HCT116 (cell line): ENCODE measurements around the gene TATDN2. TPM values are rescaled to one million over a fixed set of nuclear protein-coding genes. Genes with fewer than 3 reads are reported as not detected.

Experiments
- ATAC-seq: fragments of 200-7000 bp; cut with Tn5 transposase; 2 replicates; pipeline ENCODE4 v1.9.1; 2020; ENCODE audit warnings: mild to moderate bottlenecking, moderate library complexity
- BruUV-seq: library from RNA; stranded (reverse); fragments of 400-500 nt; replicated peaks from 2 replicates; lab custom pipeline; 2021; lab: Mats Ljungman, UMichigan
- CTCF ChIA-PET: fragments of 300-600 bp; sonication (Branson Sonifier 250); formaldehyde crosslinking; loops from one replicate; lab custom pipeline; 2021; ENCODE audit warnings: antibody characterized with exemption; lab: Charles Lee
- POLR2A ChIA-PET: fragments of 300-600, 350-600 bp; sonication (Branson Sonifier 250); formaldehyde crosslinking; loops from one replicate; lab custom pipeline; 2021; ENCODE audit warnings: antibody characterized with exemption; lab: Charles Lee
- RAD21 ChIA-PET, 2 experiments: fragments of 300-600 bp; sonication (Branson Sonifier 250); formaldehyde crosslinking; loops; one replicate each; lab custom pipeline; 2023; ENCODE audit warnings: low total read pairs in 2 of 2; ENCODE audit not compliant: uncharacterized antibody in 2 of 2, unreplicated experiment in 2 of 2, low non-redundant PET in 1 of 2; lab: Charles Lee
- DNase-seq: peaks from one replicate; pipeline ENCODE4 v3.0.0-alpha.2; 2010; ENCODE audit warnings: low read depth, low spot score
- H2AFZ ChIP-seq: fragments of 200-600 bp; shearing (Covaris generic), sonication (generic); 2 replicates; pipeline ENCODE4 v1.6.1; 2017; ENCODE audit warnings: low read depth, mixed run types, mixed read lengths, antibody characterized with exemption, low read length; ENCODE audit not compliant: poor library complexity, severe bottlenecking
- H3K27ac ChIP-seq: 2 replicates; pipeline ENCODE4 v1.5.1; 2012; ENCODE audit warnings: low read depth, low read length
- H3K27me3 ChIP-seq: fragments of 200-600 bp; sonication (generic); 2 replicates; pipeline ENCODE4 v1.6.1; 2016; ENCODE audit warnings: mixed run types, low read length, mixed read lengths; ENCODE audit not compliant: insufficient read depth
- H3K36me3 ChIP-seq, 2 experiments: fragments of 200-500 bp in 1 of 2; fragments of 200-600 bp in 1 of 2; sonication (Bioruptor generic) in 1 of 2; sonication (generic) in 1 of 2; 2 replicates each; pipeline versions ENCODE4 v1.5.1 to v1.6.1; 2014 to 2016; ENCODE audit warnings: low read length in 2 of 2, inconsistent platforms in 1 of 2, mixed read lengths in 1 of 2, mixed run types in 1 of 2; ENCODE audit not compliant: insufficient read depth in 2 of 2, control insufficient read depth in 1 of 2
- H3K4me1 ChIP-seq, 2 experiments: fragments of 200-600 bp in 1 of 2; sonication (generic) in 1 of 2; 2 replicates each; pipeline versions ENCODE4 v1.5.1 to v1.6.1; 2012 to 2017; ENCODE audit warnings: low read length in 2 of 2, inconsistent platforms in 1 of 2, mild to moderate bottlenecking in 1 of 2, mixed read lengths in 1 of 2, mixed run types in 1 of 2, moderate library complexity in 1 of 2; ENCODE audit not compliant: insufficient read depth in 2 of 2, control insufficient read depth in 1 of 2
- H3K4me2 ChIP-seq: fragments of 200-600 bp; sonication (generic); 2 replicates; pipeline ENCODE4 v1.6.1; 2017; ENCODE audit warnings: mixed run types, low read length, mixed read lengths
- H3K4me3 ChIP-seq, 2 experiments: fragments of 200-600 bp in 1 of 2; sonication (generic) in 1 of 2; replicated peaks in 1 of 2; 2 replicates each; pipeline ENCODE4 v1.5.1; 2011 to 2016; ENCODE audit warnings: low read length in 2 of 2, control low read depth in 1 of 2, low read depth in 1 of 2, mild to moderate bottlenecking in 1 of 2, mixed read lengths in 1 of 2, mixed run types in 1 of 2
- H3K79me2 ChIP-seq: fragments of 200-600 bp; sonication (generic); 2 replicates; pipeline ENCODE4 v1.6.1; 2017; ENCODE audit warnings: mild to moderate bottlenecking, mixed run types, low read length, moderate library complexity, mixed read lengths; ENCODE audit not compliant: insufficient read depth
- H3K9ac ChIP-seq: fragments of 200-600 bp; sonication (generic); 2 replicates; pipeline ENCODE4 v1.6.1; 2016; ENCODE audit warnings: low read length, mixed read lengths
- H3K9me2 ChIP-seq: fragments of 200-600 bp; sonication (generic), shearing (Covaris generic); 2 replicates; pipeline ENCODE4 v1.6.1; 2017; ENCODE audit warnings: mixed run types, mild to moderate bottlenecking, moderate library complexity; ENCODE audit not compliant: insufficient read depth
- H3K9me3 ChIP-seq, 2 experiments: fragments of 200-500 bp in 1 of 2; fragments of 200-600 bp in 1 of 2; sonication (Bioruptor generic) in 1 of 2; sonication (generic) in 1 of 2; 2 replicates each; pipeline ENCODE4 v1.6.1; 2014 to 2017; ENCODE audit warnings: low read length in 2 of 2, mixed read lengths in 2 of 2, inconsistent platforms in 1 of 2, low read depth in 1 of 2, mild to moderate bottlenecking in 1 of 2, mixed run types in 1 of 2, moderate library complexity in 1 of 2; ENCODE audit not compliant: control insufficient read depth in 1 of 2, insufficient read depth in 1 of 2
- H4K20me1 ChIP-seq: fragments of 200-600 bp; sonication (generic), shearing (Covaris generic); 2 replicates; pipeline ENCODE4 v1.6.1; 2017; ENCODE audit warnings: mixed run types, mild to moderate bottlenecking, moderate library complexity; ENCODE audit not compliant: insufficient read depth
- CEBPB ChIP-seq: IDR thresholded peaks from 2 replicates; pipeline ENCODE4 v1.6.1; 2012; ENCODE audit warnings: low read depth
- ELF1 ChIP-seq: IDR thresholded peaks from 2 replicates; pipeline ENCODE4 v1.6.1; 2012; ENCODE audit warnings: low read depth, borderline replicate concordance
- FOSL1 ChIP-seq: IDR thresholded peaks from 2 replicates; pipeline ENCODE4 v1.6.1; 2012; ENCODE audit warnings: low read depth
- MAX ChIP-seq: IDR thresholded peaks from 2 replicates; pipeline ENCODE4 v1.6.1; 2012
- ZBTB33 ChIP-seq: IDR thresholded peaks from 2 replicates; pipeline ENCODE4 v1.6.1; 2011; ENCODE audit warnings: mild to moderate bottlenecking, low read length, moderate library complexity; ENCODE audit not compliant: insufficient replicate concordance; ENCODE audit errors: extremely low read depth
- intact Hi-C: fragments of 100-400 bp; cut with micrococcal nuclease; formaldehyde crosslinking; loops from 2 replicates; pipeline ENCODE4 v1.10.0; 2022
- total RNA-seq: library from RNA; stranded (reverse); gene quantifications from one replicate; pipeline ENCODE4 v1.2.1, GENCODE V29; 2021; ENCODE audit not compliant: unreplicated experiment

Gene TATDN2
- total RNA-seq, 1 experiment from 2014 or later = 26.8 TPM

DNA sequence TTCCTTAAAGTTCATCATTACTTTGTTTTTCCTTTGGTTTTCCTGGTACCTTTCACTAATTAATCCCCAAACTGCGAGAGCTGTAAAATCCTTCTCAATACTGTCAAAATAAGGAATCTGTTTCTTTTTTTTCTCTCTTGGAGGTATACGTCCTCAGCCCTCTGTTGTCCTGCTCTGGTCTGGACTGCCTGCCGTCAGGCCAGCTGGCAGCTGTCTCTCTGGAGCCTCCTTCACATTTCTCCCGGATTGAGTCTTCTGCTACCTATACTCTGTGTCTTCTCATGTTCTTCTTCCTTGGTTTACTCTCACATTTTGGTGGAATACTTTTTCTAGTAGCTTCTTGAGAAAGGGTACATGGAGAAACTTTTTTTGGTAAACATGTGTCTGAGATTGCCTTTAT, 13.8 kb downstream of the TATDN2 start:
- ChIA-PET RAD21 (no interaction called here), CTCF (no interaction called here), POLR2A (interaction anchor here (0.9 kb wide), 1 partner anchor 14 kb away, joined by 5 read pairs; the partner anchor contains the start of gene TATDN2)
- Histone ChIP-seq H2AFZ (no peak overlapping the region), H3K27me3 (no peaks in the 10 kb centered on the region), H3K79me2 (peaks cover 86% of the 10 kb centered on the region), H3K4me3 (no peak overlapping the region), H3K9ac (no peak overlapping the region), H3K9me3 (no peaks in the 10 kb centered on the region), H3K27ac (no peak overlapping the region), H3K9me2 (no peaks in the 10 kb centered on the region), H4K20me1 (peaks cover 10% of the 10 kb centered on the region; the same call in 1 of the 2 replicates), H3K4me2 (no peak overlapping the region), H3K4me1 (peaks cover 7 to 9% of the 10 kb centered on the region in 2 experiments), H3K36me3 (peaks cover 16 to 29% of the 10 kb centered on the region in 2 experiments; a peak in 3 of 4 replicates)
- BruUV-seq = no TSS peak
- DNase-seq (no peak), ATAC-seq (no peak)
- TF ChIP-seq ELF1 (no peak), FOSL1 (no peak), MAX (no peak), CEBPB (no peak), ZBTB33 (no peak)
- intact Hi-C loops = no loop called here
